Measurements from ENCODE around the gene CRTAC1. TPM values are rescaled to one million over a fixed set of nuclear protein-coding genes. Genes with fewer than 3 reads are reported as not detected.

CRTAC1 gene
- total RNA-seq, 1 experiment from 2014 or later: 0.46 TPM

DNA sequence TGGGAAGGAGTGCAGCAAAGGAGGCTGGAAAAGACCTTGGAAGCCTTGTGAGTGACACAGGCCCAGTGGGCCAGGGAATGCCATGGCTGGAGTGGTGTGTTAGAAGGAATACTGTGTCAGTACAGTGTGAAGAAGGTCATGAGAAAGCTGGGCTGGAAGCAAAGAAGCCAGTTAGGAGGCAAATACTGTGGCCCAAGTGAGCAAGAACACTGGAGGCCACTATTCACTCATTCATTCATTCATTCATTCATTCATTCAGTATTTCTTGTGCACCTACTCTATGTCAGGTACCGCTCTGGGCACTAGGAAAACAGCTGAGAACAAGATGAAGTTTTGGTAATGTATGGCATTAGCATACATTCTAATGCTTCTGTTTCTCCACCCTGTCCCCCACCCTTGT lies 9.6 kb downstream of the CRTAC1 start:
- no peaks in the 10 kb centered on the region for H3K36me3 Mint-ChIP-seq (ENCODE audit: insufficient read depth in 1 of 3, low read depth in 3 of 3)
- Histone ChIP-seq H3K4me1 (ENCODE audit: insufficient read depth, low read length) (no peaks in the 10 kb centered on the region), H3K18ac (ENCODE audit: insufficient read length, low read depth, low read length) (no peak overlapping the region), H4K20me1 (ENCODE audit: control insufficient read depth, insufficient read depth, insufficient read length) (no peaks in the 10 kb centered on the region), H3T11ph (ENCODE audit: low read length) (no peak overlapping the region), H3K27ac (ENCODE audit: insufficient read length, low read depth, low read length) (no peak overlapping the region), H4K5ac (ENCODE audit: insufficient read length, low read depth, low read length) (no peak overlapping the region), H3K27me3 (ENCODE audit: insufficient read depth, low read length) (no peaks in the 10 kb centered on the region), H3K23ac (ENCODE audit: insufficient read length, low read depth, low read length) (no peak overlapping the region), H4K91ac (ENCODE audit: insufficient read length, low read depth, low read length) (no peak overlapping the region), H2BK5ac (ENCODE audit: insufficient read length, low read length) (no peak overlapping the region), H2AK5ac (ENCODE audit: insufficient read length, low read length) (no peak overlapping the region), H2BK15ac (ENCODE audit: low read depth, low read length) (no peak overlapping the region), H3K79me2 (ENCODE audit: insufficient read depth, low read length) (no peaks in the 10 kb centered on the region), H3K9me3 (ENCODE audit: control insufficient read depth, low read depth, low read length) (no peaks in the 10 kb centered on the region), H3K9ac (ENCODE audit: extremely low read depth, insufficient read length, low read length) (no peak overlapping the region), H3K79me1 (ENCODE audit: insufficient read depth, low read depth, low read length, poor library complexity, severe bottlenecking) (no peaks in the 10 kb centered on the region), H2BK12ac (ENCODE audit: insufficient read length, low read depth, low read length) (no peak overlapping the region), H3K4me2 (ENCODE audit: insufficient read depth, insufficient read length, low read length) (no peak overlapping the region), H3K14ac (ENCODE audit: insufficient read depth, low read length) (no peak overlapping the region), H3K4ac (ENCODE audit: low read depth, low read length) (no peak overlapping the region), H4K8ac (replicated peaks; ENCODE audit: insufficient read length, low read depth, low read length) (no peak overlapping the region), H2BK20ac (ENCODE audit: low read depth, low read length, poor library complexity, severe bottlenecking) (no peak overlapping the region), H3K56ac (ENCODE audit: insufficient read length, low read depth, low read length) (no peak overlapping the region), H3K23me2 (ENCODE audit: insufficient read length, low read depth, low read length, poor library complexity, severe bottlenecking) (no peaks in the 10 kb centered on the region), H2AFZ (ENCODE audit: low read length) (no peak overlapping the region), H2BK120ac (ENCODE audit: low read depth, low read length, poor library complexity, severe bottlenecking) (no peak overlapping the region)
- no CpG with 5 or more reads among the region's 1 CpG for WGBS (ENCODE audit: extremely low coverage, insufficient read length, low lambda C conversion rate)
- no peak for DNase-seq
- H3K4me1 Mint-ChIP-seq: peaks cover 0 to 5% of the 10 kb centered on the region in 2 experiments
- H3K9me3 Mint-ChIP-seq: no peaks in the 10 kb centered on the region
- no peak overlapping the region for H3K27ac Mint-ChIP-seq
- TF ChIP-seq, protein P1, sequence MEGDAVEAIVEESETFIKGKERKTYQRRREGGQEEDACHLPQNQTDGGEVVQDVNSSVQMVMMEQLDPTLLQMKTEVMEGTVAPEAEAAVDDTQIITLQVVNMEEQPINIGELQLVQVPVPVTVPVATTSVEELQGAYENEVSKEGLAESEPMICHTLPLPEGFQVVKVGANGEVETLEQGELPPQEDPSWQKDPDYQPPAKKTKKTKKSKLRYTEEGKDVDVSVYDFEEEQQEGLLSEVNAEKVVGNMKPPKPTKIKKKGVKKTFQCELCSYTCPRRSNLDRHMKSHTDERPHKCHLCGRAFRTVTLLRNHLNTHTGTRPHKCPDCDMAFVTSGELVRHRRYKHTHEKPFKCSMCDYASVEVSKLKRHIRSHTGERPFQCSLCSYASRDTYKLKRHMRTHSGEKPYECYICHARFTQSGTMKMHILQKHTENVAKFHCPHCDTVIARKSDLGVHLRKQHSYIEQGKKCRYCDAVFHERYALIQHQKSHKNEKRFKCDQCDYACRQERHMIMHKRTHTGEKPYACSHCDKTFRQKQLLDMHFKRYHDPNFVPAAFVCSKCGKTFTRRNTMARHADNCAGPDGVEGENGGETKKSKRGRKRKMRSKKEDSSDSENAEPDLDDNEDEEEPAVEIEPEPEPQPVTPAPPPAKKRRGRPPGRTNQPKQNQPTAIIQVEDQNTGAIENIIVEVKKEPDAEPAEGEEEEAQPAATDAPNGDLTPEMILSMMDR (conservative IDR thresholded peaks at IDR 0.05): no peak
- H3K4me3 Mint-ChIP-seq: no peak overlapping the region
- peaks cover 43% of the 10 kb centered on the region for H3K27me3 Mint-ChIP-seq (ENCODE audit: low read depth)

Measured in H9 (cell line).